Endothelial cell of umbilical vein (primary cell): Measurements from ENCODE around the gene PNPLA2. TPM values are rescaled to one million over a fixed set of nuclear protein-coding genes. Genes with fewer than 3 reads are reported as not detected.

ENCODE experiments used
- BruUV-seq: library from RNA; stranded (reverse); fragments of 400-500 nt; replicated peaks from 2 replicates; lab custom pipeline; 2021; lab: Mats Ljungman, UMichigan
- CTCF ChIA-PET: fragments of 300-600, 350-600 bp; sonication (Branson Sonifier 250); formaldehyde crosslinking; loops from one replicate; lab custom pipeline; 2021; ENCODE audit warnings: antibody characterized with exemption, inconsistent platforms; lab: Charles Lee
- POLR2A ChIA-PET: fragments of 300-600, 350-600 bp; sonication (Branson Sonifier 250); formaldehyde crosslinking; loops from one replicate; lab custom pipeline; 2021; ENCODE audit warnings: antibody characterized with exemption, inconsistent platforms; lab: Charles Lee
- DNase-seq: peaks from one replicate; pipeline ENCODE4 v3.0.0-alpha.2; 2011; ENCODE audit warnings: low read depth, low spot score
- FAIRE-seq: peaks from 2 replicates; lab custom pipeline; 2011; peaks lifted over from hg19 to GRCh38; lab: Jason Lieb, UNC
- H2AFZ ChIP-seq: 2 replicates; pipeline ENCODE4 v1.6.0; 2012; ENCODE audit warnings: low read depth, low read length, control low read depth, inconsistent platforms
- H3K27ac ChIP-seq: 2 replicates; pipeline ENCODE4 v1.5.1; 2011; ENCODE audit warnings: low read depth, mild to moderate bottlenecking, control low read depth, low read length, moderate library complexity; ENCODE audit not compliant: insufficient read depth
- H3K27me3 ChIP-seq, 2 experiments: 2 replicates each; pipeline versions ENCODE4 v1.6.0 to v1.6.1; 2011; ENCODE audit warnings: low read length in 2 of 2, mixed read lengths in 1 of 2; ENCODE audit not compliant: control insufficient read depth in 2 of 2, insufficient read depth in 2 of 2
- H3K36me3 ChIP-seq, 2 experiments: 2 replicates in 1 of 2; 3 replicates in 1 of 2; pipeline ENCODE4 v1.5.1; 2011; ENCODE audit warnings: low read length in 2 of 2, mild to moderate bottlenecking in 1 of 2, moderate library complexity in 1 of 2; ENCODE audit not compliant: control insufficient read depth in 2 of 2, insufficient read depth in 2 of 2; ENCODE audit errors: extremely low read depth in 1 of 2
- H3K4me1 ChIP-seq: 3 replicates; pipeline ENCODE4 v1.5.1; 2011; ENCODE audit warnings: mild to moderate bottlenecking, low read length; ENCODE audit not compliant: control insufficient read depth, insufficient read depth; ENCODE audit errors: extremely low read depth
- H3K4me2 ChIP-seq: 2 replicates; pipeline ENCODE4 v1.6.1; 2011; ENCODE audit warnings: low read length, control low read depth, mixed read lengths; ENCODE audit not compliant: insufficient read depth
- H3K4me3 ChIP-seq, 3 experiments: fragments of 200-600 bp in 1 of 3; sonication (generic), shearing (Covaris generic) in 1 of 3; replicated peaks in 1 of 3; 2 replicates each; pipeline ENCODE4 v1.5.1; 2011 to 2016; ENCODE audit warnings: control low read depth in 3 of 3, low read length in 3 of 3, mild to moderate bottlenecking in 2 of 3, inconsistent platforms in 1 of 3, low read depth in 1 of 3, moderate library complexity in 1 of 3; ENCODE audit not compliant: insufficient read depth in 1 of 3
- H3K79me2 ChIP-seq: 2 replicates; pipeline ENCODE4 v1.6.0; 2012; ENCODE audit warnings: low read length, inconsistent platforms; ENCODE audit not compliant: control insufficient read depth, insufficient read depth
- H3K9ac ChIP-seq: replicated peaks from 2 replicates; pipeline ENCODE3; 2011; ENCODE audit warnings: low read length, control low read depth; ENCODE audit not compliant: insufficient read depth; ENCODE audit errors: extremely low read depth
- H3K9me1 ChIP-seq: replicated peaks from 3 replicates; pipeline ENCODE4 v1.6.0; 2011; ENCODE audit warnings: mild to moderate bottlenecking, low read length; ENCODE audit not compliant: control insufficient read depth, insufficient read depth; ENCODE audit errors: extremely low read depth
- H3K9me3 ChIP-seq: replicated peaks from 2 replicates; pipeline ENCODE4 v1.5.1; 2012; ENCODE audit warnings: low read length, inconsistent platforms; ENCODE audit not compliant: control insufficient read depth, insufficient read depth
- H4K20me1 ChIP-seq: replicated peaks from 2 replicates; pipeline ENCODE3; 2011; ENCODE audit warnings: mild to moderate bottlenecking, low read length; ENCODE audit not compliant: control insufficient read depth, insufficient read depth; ENCODE audit errors: extremely low read depth
- POLR2AphosphoS5 ChIP-seq: IDR thresholded peaks from 2 replicates; pipeline ENCODE4 v1.6.1; 2012; ENCODE audit warnings: low read depth, mild to moderate bottlenecking, control low read depth, low read length, moderate library complexity; ENCODE audit not compliant: insufficient read depth
- dilution Hi-C: fragments of 300-500 bp; cut with MboI; formaldehyde crosslinking; loops from one replicate; pipeline ENCODE4 v1.15.0; 2019; ENCODE audit warnings: low sequenced_read_pairs; ENCODE audit not compliant: extremely low pct_ligation_motif_present
- intact Hi-C: fragments of 100-400 bp; cut with micrococcal nuclease; formaldehyde crosslinking; loops from one replicate; pipeline ENCODE4 v1.10.0; 2022
- polyA plus RNA-seq, 4 experiments: library from polyadenylated mRNA; depleted of rRNA in 3 of 4; stranded (reverse) in 3 of 4; unstranded in 1 of 4; fragments of >200 nt; gene quantifications; 2 replicates each; pipeline versions ENCODE4 v1.2.1 to v1.2.3, GENCODE V29; 2011 to 2012; ENCODE audit warnings: missing spikeins in 1 of 4
- total RNA-seq: library from RNA; stranded (reverse); gene quantifications from 2 replicates; pipeline ENCODE4 v1.2.3, GENCODE V29; 2021
- TF ChIP-seq, protein P1 (sequence below), 2 donors: IDR thresholded peaks; 1 replicate in 1 of 2; 2 replicates in 1 of 2; pipeline ENCODE4 v1.5.1; 2011; ENCODE audit warnings: low read length in 2 of 2, mild to moderate bottlenecking in 2 of 2, moderate library complexity in 2 of 2, control low read depth in 1 of 2, inconsistent platforms in 1 of 2, low read depth in 1 of 2; ENCODE audit not compliant: insufficient read depth in 1 of 2; ENCODE audit errors: extremely low read depth in 1 of 2
- TF ChIP-seq, protein P2 (sequence below): IDR thresholded peaks from 2 replicates; pipeline ENCODE4 v1.6.1; 2011; ENCODE audit not compliant: insufficient read depth, insufficient read length

Gene PNPLA2
- total and polyA plus RNA-seq, 2 donors (not counting 3 experiments of a cell fraction or from before 2014, with no cell fraction given) = 73.1 to 75.6 TPM

DNA sequence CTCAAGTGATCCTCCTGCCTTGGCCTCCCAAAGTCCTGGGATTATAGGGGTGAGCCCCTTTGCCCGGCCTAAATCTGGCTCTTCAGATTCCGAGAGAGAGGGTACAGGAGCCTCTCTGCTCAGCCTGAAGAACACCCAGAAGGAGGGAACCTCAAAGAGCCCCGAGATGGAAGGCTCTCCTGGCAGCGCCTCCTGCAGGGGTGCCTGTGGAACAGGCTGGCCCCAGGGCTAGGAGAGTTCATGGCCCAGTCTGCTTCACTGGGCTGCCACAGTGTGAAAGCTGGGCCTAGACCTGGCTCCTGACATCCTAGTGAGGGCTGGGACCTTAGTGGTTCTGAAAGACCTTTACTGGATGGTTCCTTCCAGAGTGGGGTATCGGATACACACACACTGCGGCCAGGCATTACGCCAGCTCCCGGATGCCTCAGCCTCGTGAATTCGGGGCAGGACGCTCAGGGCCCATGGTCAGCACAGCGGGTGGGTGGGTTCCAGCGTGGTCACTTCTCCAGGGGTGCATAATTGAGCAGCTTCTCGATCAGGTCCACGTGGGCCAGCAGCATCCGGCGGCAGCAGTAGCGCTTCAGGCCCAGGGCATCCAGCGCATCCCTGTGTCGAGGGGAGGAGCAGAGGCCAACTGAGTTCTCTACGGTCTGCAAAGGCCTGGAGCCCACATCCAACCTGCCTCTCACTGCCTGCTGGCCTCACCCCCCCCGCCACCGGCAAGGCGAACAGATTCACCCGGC lies 21.3 kb downstream of the PNPLA2 start:
- peaks cover 25 to 43% of the 10 kb centered on the region in 2 experiments for H3K36me3 ChIP-seq
- H3K4me2 ChIP-seq = peak overlapping the region; percentile 18
- CTCF ChIA-PET = interaction anchor here (1.0 to 1.5 kb wide), 4 partner anchors 9 to 211 kb away, joined by 3 to 8 read pairs (median 4); no protein-coding TSS in a partner anchor
- DNase-seq = no peak
- H3K4me1 ChIP-seq = peaks cover 25% of the 10 kb centered on the region
- no peak overlapping the region for H3K9ac ChIP-seq
- dilution Hi-C loops (no loop called here), intact Hi-C loops (no loop called here)
- no peaks in the 10 kb centered on the region for H3K27me3 ChIP-seq
- POLR2A ChIA-PET = interaction anchor here (2.1 to 4.1 kb wide), 2 partner anchors 10 to 20 kb away, joined by 14 to 28 read pairs; partner anchors contain the start of gene PNPLA2
- no peaks in the 10 kb centered on the region for H3K9me1 ChIP-seq
- no peak overlapping the region for H3K27ac ChIP-seq
- BruUV-seq = no TSS peak
- TF ChIP-seq, protein P1, sequence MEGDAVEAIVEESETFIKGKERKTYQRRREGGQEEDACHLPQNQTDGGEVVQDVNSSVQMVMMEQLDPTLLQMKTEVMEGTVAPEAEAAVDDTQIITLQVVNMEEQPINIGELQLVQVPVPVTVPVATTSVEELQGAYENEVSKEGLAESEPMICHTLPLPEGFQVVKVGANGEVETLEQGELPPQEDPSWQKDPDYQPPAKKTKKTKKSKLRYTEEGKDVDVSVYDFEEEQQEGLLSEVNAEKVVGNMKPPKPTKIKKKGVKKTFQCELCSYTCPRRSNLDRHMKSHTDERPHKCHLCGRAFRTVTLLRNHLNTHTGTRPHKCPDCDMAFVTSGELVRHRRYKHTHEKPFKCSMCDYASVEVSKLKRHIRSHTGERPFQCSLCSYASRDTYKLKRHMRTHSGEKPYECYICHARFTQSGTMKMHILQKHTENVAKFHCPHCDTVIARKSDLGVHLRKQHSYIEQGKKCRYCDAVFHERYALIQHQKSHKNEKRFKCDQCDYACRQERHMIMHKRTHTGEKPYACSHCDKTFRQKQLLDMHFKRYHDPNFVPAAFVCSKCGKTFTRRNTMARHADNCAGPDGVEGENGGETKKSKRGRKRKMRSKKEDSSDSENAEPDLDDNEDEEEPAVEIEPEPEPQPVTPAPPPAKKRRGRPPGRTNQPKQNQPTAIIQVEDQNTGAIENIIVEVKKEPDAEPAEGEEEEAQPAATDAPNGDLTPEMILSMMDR (IDR thresholded peaks at IDR 0.05; ENCODE audit: extremely low read depth in 1 of 2, insufficient read depth in 1 of 2, low read depth in 1 of 2, low read length in 2 of 2) = peak; percentile 45 to 46
- TF ChIP-seq POLR2AphosphoS5 = no peak
- TF ChIP-seq, protein P2, sequence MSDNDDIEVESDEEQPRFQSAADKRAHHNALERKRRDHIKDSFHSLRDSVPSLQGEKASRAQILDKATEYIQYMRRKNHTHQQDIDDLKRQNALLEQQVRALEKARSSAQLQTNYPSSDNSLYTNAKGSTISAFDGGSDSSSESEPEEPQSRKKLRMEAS = no peak
- H4K20me1 ChIP-seq = no peaks in the 10 kb centered on the region
- peak; percentile 15 for FAIRE-seq
- no peak overlapping the region for H2AFZ ChIP-seq
- H3K79me2 ChIP-seq = peaks cover 59% of the 10 kb centered on the region
- no peak overlapping the region for H3K4me3 ChIP-seq
- no peaks in the 10 kb centered on the region for H3K9me3 ChIP-seq
